GM12864 (cell line): Measurements from ENCODE around the gene EML1.

Source experiments
- DNase-seq: peaks from one replicate; pipeline ENCODE4 v3.0.0-alpha.2; 2011; ENCODE audit warnings: low read depth
- H3K4me3 ChIP-seq: 2 replicates; pipeline ENCODE4 v1.5.1; 2011; ENCODE audit warnings: mild to moderate bottlenecking, low read depth, low read length, control low read depth
- CTCF ChIP-seq: IDR thresholded peaks from 2 replicates; pipeline ENCODE4 v1.5.1; 2011; ENCODE audit warnings: low read depth, mild to moderate bottlenecking, moderate library complexity, low read length, control low read depth, inconsistent platforms; ENCODE audit errors: missing control alignments

EML1 gene

GRCh38 chr14:99819514-99819913 is 26.3 kb downstream of the EML1 start:
- DNase-seq, result no peak
- no peak for TF ChIP-seq CTCF
- no peak overlapping the region for H3K4me3 ChIP-seq

DNA sequence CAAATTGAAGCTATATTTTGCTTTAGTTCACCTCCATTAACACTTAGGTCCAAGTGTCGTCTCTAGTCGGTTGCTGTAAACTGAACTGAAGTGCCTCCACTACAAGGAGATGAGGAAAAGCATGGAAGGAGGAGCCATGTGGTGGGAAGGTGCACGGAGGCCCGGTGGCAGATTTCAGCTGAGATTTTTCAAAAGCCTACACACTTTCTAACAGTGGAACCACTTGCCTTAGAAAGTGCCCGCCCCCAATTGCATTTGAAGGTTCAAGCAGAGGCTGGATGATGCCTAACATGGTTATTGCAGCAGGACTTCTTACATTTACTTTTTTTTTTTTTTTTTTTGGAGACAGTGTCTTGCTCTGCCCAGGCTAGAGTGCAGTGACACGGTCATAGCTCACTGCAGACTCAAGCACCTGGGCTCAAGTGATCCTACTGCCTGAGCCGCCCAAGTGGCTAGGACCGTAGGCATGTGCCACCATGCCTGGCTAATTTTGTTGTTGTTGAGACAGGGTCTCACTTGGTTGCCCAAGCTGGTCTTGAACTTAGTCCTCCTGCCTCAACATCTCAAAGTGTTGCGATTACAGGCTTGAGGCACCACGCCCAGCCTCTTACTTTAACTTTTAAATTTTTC is 27.6 kb downstream of the EML1 start:
- no peak overlapping the region for H3K4me3 ChIP-seq
- no peak for TF ChIP-seq CTCF
- DNase-seq, result no peak

GRCh38 chr14:99821519-99822508 is 28.6 kb downstream of the EML1 start:
- no peak for DNase-seq
- H3K4me3 ChIP-seq, result no peak overlapping the region
- TF ChIP-seq CTCF, result no peak

- no peak for TF ChIP-seq CTCF
- no peak for DNase-seq
Measured at GRCh38 chr14:99822800-99823455, 29.7 kb downstream of the EML1 start.

DNA sequence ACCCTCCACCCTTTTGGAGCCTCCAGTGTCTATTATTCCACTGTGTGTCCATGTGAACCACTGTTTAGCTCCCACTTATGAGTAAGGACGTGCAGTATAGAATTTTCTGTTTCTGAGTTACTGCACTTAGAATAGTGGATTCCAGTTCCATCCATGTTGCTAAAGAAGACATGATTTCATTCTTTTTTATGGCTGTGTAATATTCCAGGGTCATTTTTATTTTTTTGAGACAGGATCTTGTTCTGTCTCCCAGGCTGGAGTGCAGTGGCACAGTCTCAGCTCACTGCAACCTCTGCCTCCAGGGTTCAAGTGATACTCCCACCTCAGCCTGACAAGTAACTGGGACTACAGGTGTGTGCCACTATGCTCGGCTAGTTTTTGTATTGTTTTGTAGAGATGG is 31.6 kb downstream of the EML1 start:
- DNase-seq, result no peak
- no peak for TF ChIP-seq CTCF
- H3K4me3 ChIP-seq, result no peak overlapping the region

More at GRCh38 chr14:99822800-99823455, 29.7 kb downstream of the EML1 start:
- no peak overlapping the region for H3K4me3 ChIP-seq

DNA sequence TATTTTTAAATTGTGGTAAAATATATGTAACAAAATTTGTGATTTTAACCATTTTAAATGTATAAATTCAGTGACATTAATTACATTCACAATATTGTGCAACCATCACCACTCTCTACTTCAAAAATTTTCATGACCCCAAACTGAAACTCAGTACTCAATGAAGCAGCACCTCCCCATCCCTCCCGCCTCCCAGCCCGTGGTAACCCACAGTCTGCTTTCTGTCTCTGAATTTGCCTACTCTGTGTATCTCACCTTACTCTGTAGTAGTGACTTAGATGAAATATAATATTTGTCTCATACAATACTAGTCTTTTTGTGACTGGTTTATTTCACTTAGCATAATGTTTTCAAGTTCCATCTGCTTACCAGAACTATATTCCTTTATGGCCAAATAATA is 36.2 kb downstream of the EML1 start:
- TF ChIP-seq CTCF, result no peak
- DNase-seq, result no peak
- no peak overlapping the region for H3K4me3 ChIP-seq
